Erythroblast (primary cell): ENCODE results near the gene STEAP1.

Experiments used
- GATA1 ChIP-seq: IDR thresholded peaks from 2 replicates; pipeline ENCODE4 v1.6.1; 2011; ENCODE audit warnings: low read depth, mild to moderate bottlenecking, control low read depth, low read length, moderate library complexity
- POLR2A ChIP-seq: IDR thresholded peaks from 2 replicates; pipeline ENCODE4 v1.6.1; 2011; ENCODE audit warnings: mild to moderate bottlenecking, low read length

GRCh38 chr7:90213521-90213920 is 59.3 kb downstream of the STEAP1 start:
- no peak for TF ChIP-seq POLR2A
- TF ChIP-seq GATA1, result no peak
